ENCODE measurements around the gene FBXW4. TPM values are rescaled to one million over a fixed set of nuclear protein-coding genes. Genes with fewer than 3 reads are reported as not detected.
"Not testable (repeated sequence)": the region's sequence is repeated elsewhere in the genome, so short reads cannot be mapped to it uniquely, and the experiment has no call there.

The FBXW4 gene
- total and polyA plus RNA-seq, 4 donors: 28.0 to 65.6 (median 54.5) TPM

DNA sequence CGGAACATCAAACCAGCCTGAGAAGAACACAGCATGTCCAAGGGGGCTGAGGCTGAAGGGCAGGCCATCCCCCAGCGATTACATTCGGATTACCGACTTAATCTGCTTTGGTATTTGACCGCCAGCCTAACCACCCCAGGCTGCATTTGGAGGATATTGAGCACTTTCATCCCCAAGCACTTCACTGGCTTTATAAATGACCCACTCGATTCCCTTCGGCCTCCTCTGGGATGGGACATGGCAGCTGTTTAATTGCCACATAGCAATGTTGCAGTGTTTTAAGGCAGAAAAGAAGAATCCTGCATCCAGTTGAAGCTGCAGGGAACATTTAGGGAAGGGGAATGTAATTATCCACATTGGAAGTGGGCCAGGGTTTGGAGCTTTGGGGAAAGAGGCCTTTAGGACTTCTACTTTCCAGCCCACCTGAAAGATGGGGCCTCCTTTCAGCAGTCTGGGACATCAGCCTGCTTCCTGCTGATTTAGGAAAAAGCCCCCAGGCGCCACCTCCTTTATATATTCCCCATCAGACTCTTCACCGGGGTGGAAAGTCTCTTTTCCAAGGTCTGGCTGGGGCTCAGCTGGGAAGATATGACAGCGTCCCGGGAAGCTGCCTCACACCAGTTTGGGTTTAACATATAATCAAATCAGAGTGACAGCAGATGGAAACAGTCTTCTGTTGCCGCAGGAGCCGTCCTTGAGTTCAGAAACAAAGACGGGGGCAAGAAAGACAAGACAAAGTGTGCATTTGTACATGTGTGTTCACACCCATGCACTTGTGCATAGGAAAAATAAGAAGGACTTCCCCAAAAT lies 97.7 kb downstream of the FBXW4 start:
- Histone ChIP-seq H3K4me3 (no peak overlapping the region), H3K36me3 (ENCODE audit: control insufficient read depth in 4 of 4, insufficient read depth in 4 of 4, low read length in 4 of 4) (no peaks in the 10 kb centered on the region), H3K27ac (ENCODE audit: low read depth in 1 of 2, low read length in 1 of 2) (no peak overlapping the region), H3K4me1 (ENCODE audit: control insufficient read depth in 5 of 5, insufficient read depth in 5 of 5, low read length in 5 of 5) (peaks cover 0 to 8% (median 0%) of the 10 kb centered on the region in 5 donors), H3K9me3 (ENCODE audit: control insufficient read depth in 4 of 4, insufficient read depth in 3 of 4, low read length in 3 of 4) (peaks cover 0 to 1% (median 0%) of the 10 kb centered on the region in 4 donors), H3K27me3 (ENCODE audit: control insufficient read depth in 3 of 3, insufficient read depth in 3 of 3, low read length in 2 of 3) (no peaks in the 10 kb centered on the region), H3K9ac (ENCODE audit: insufficient read depth in 1 of 2, low read length in 2 of 2) (no peak overlapping the region)
- TF ChIP-seq CTCF (IDR thresholded peaks at IDR 0.05; ENCODE audit: control extremely low read depth, extremely low read depth): no peak
- DNase-seq (peak in 1 of 3 donors; percentile 33), ATAC-seq (ENCODE audit: insufficient read depth, low FRiP score) (no peak)
- 80 to 81% methylated on average over 14 of the region's 14 CpGs for WGBS, 2 donors

DNA sequence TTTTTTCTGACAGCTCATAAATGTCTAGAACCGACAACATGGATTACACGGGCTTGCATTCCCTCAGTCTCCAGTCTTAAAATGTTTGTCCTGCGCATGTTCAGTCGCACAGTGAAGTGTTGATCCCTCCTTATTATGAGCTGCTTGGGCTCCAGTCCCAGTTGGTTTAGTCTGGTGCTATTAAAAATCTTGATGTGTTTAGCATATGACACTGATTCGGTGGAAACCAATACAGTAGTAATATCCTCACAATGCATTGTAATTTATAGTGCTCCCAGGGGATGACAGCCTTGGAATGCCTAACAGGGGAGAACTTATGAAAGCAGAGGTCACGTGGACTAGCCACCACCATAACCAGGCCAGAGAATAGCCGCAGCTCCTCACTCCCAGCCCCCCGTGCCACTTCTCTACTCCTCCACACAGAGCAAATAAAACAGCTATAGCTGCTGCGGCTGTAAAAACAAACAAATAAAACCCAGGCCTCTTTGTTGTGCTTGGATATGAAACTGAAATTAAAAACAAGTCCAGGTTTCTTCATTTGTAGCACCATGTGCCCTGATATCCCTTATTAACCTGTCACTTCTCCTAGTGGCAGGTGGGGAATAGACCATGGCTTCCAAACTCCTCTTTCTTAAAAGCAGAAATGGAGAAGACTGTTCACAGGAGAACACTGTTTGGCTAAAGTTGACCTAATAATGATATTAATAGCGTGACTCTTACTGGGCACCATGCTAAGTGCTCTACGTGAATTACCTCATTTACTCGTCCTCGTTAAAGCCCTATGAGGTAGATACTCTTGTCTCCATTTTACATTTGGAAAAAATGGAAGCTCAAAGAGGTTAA lies 99.2 kb downstream of the FBXW4 start:
- H3K4me3 ChIP-seq: no peak overlapping the region
- H3K27me3 ChIP-seq (ENCODE audit: control insufficient read depth in 3 of 3, insufficient read depth in 3 of 3, low read length in 2 of 3): no peaks in the 10 kb centered on the region
- no peak overlapping the region for H3K27ac ChIP-seq (ENCODE audit: low read depth in 1 of 2, low read length in 1 of 2)
- 88 to 91% methylated on average over 13 of the region's 13 CpGs for WGBS, 2 donors
- H3K9me3 ChIP-seq (ENCODE audit: control insufficient read depth in 4 of 4, insufficient read depth in 3 of 4, low read length in 3 of 4): peaks cover 0 to 1% (median 0%) of the 10 kb centered on the region in 4 donors
- DNase-seq (no peak), ATAC-seq (ENCODE audit: insufficient read depth, low FRiP score) (no peak)
- TF ChIP-seq CTCF (IDR thresholded peaks at IDR 0.05; ENCODE audit: control extremely low read depth, extremely low read depth): no peak
- no peaks in the 10 kb centered on the region for H3K36me3 ChIP-seq (ENCODE audit: control insufficient read depth in 4 of 4, insufficient read depth in 4 of 4, low read length in 4 of 4)
- H3K9ac ChIP-seq (ENCODE audit: insufficient read depth in 1 of 2, low read length in 2 of 2): no peak overlapping the region
- peaks cover 0 to 8% (median 0%) of the 10 kb centered on the region in 5 donors for H3K4me1 ChIP-seq (ENCODE audit: control insufficient read depth in 5 of 5, insufficient read depth in 5 of 5, low read length in 5 of 5)

- ATAC-seq (ENCODE audit: insufficient read depth, low FRiP score); H3K4me3 ChIP-seq; H3K27me3 ChIP-seq (ENCODE audit: control insufficient read depth in 3 of 3, insufficient read depth in 3 of 3, low read length in 2 of 3); H3K9ac ChIP-seq (ENCODE audit: insufficient read depth in 1 of 2, low read length in 2 of 2); H3K36me3 ChIP-seq (ENCODE audit: control insufficient read depth in 4 of 4, insufficient read depth in 4 of 4, low read length in 4 of 4); H3K4me1 ChIP-seq (ENCODE audit: control insufficient read depth in 5 of 5, insufficient read depth in 5 of 5, low read length in 5 of 5); H3K27ac ChIP-seq (ENCODE audit: low read depth in 1 of 2, low read length in 1 of 2); H3K9me3 ChIP-seq (ENCODE audit: control insufficient read depth in 4 of 4, insufficient read depth in 3 of 4, low read length in 3 of 4); DNase-seq: not testable (repeated sequence)
- 51 to 71% methylated on average over 2 of the region's 2 CpGs for WGBS, 2 donors
These were observed 101.6 kb downstream of the FBXW4 start for GRCh38 chr10:101593331-101593730.

- TF ChIP-seq CTCF (IDR thresholded peaks at IDR 0.05; ENCODE audit: control extremely low read depth, extremely low read depth): no peak
- no peak overlapping the region for H3K9ac ChIP-seq (ENCODE audit: insufficient read depth in 1 of 2, low read length in 2 of 2)
- H3K27ac ChIP-seq (ENCODE audit: low read depth in 1 of 2, low read length in 1 of 2): no peak overlapping the region
- 75 to 85% methylated on average over 5 of the region's 5 CpGs for WGBS, 2 donors
- H3K4me1 ChIP-seq (ENCODE audit: control insufficient read depth in 5 of 5, insufficient read depth in 5 of 5, low read length in 5 of 5): peaks cover 3 to 17% (median 8%) of the 10 kb centered on the region in 5 donors
- H3K27me3 ChIP-seq (ENCODE audit: control insufficient read depth in 3 of 3, insufficient read depth in 3 of 3, low read length in 2 of 3): no peaks in the 10 kb centered on the region
- no peak overlapping the region for H3K4me3 ChIP-seq
- no peak for DNase-seq
- peaks cover 0 to 1% (median 0%) of the 10 kb centered on the region in 4 donors for H3K9me3 ChIP-seq (ENCODE audit: control insufficient read depth in 4 of 4, insufficient read depth in 3 of 4, low read length in 3 of 4)
- peaks cover 0 to 10% (median 6%) of the 10 kb centered on the region in 4 donors for H3K36me3 ChIP-seq (ENCODE audit: control insufficient read depth in 4 of 4, insufficient read depth in 4 of 4, low read length in 4 of 4)
- no peak for ATAC-seq (ENCODE audit: insufficient read depth, low FRiP score)
These were observed 106.1 kb downstream of the FBXW4 start for GRCh38 chr10:101588879-101589278.

Measured in lung (tissue), 12 donors.